ENCODE measurements around the gene DAO.

GRCh38 chr12:108879615-108880254, at the start of gene DAO:
- TF ChIP-seq POLR2A (IDR thresholded peaks at IDR 0.05) (no peak), CTCF (IDR thresholded peaks at IDR 0.05) (no peak), EP300 (IDR thresholded peaks at IDR 0.05) (no peak)

Measured in ovary (tissue), 3 donors.